HepG2 (cell line): ENCODE data around the gene ST8SIA2.

ENCODE experiments used
- CTCF ChIP-seq: sonication (generic); formaldehyde crosslinking; IDR thresholded peaks from 2 replicates; pipeline ENCODE4 v1.5.0; 2020; ENCODE audit warnings: mild to moderate bottlenecking, missing genetic modification reagents, moderate library complexity
- MAX ChIP-seq: IDR thresholded peaks from 2 replicates; pipeline ENCODE4 v1.6.1; 2012; ENCODE audit warnings: inconsistent platforms
- NFYB ChIP-seq: sonication (generic); formaldehyde crosslinking; IDR thresholded peaks from 2 replicates; pipeline ENCODE4 v1.4.0; 2020; ENCODE audit warnings: missing genetic modification reagents
- NRL ChIP-seq: sonication (generic); formaldehyde crosslinking; IDR thresholded peaks from 2 replicates; pipeline ENCODE4 v1.5.0; 2020; ENCODE audit warnings: missing genetic modification reagents, mild to moderate bottlenecking, moderate library complexity, borderline replicate concordance
- POLR2A ChIP-seq, 2 experiments: IDR thresholded peaks; 2 replicates each; pipeline ENCODE4 v1.6.1; 2011; ENCODE audit warnings: low read depth in 2 of 2, low read length in 2 of 2, mild to moderate bottlenecking in 1 of 2, moderate library complexity in 1 of 2; ENCODE audit not compliant: insufficient read depth in 1 of 2
- POLR2AphosphoS5 ChIP-seq: IDR thresholded peaks from 2 replicates; pipeline ENCODE4 v1.6.1; 2012; ENCODE audit warnings: low read depth, low read length
- RFX5 ChIP-seq: IDR thresholded peaks from 2 replicates; pipeline ENCODE4 v1.6.1; 2011; ENCODE audit warnings: low read depth, low read length, improper control_type of control experiment
- SALL2 ChIP-seq: sonication (generic); formaldehyde crosslinking; IDR thresholded peaks from 2 replicates; pipeline ENCODE4 v1.8.1; 2023; ENCODE audit warnings: mild to moderate bottlenecking, missing genetic modification reagents, inconsistent platforms
- TF ChIP-seq, protein P1 (sequence below): sonication (generic); formaldehyde crosslinking; IDR thresholded peaks from 2 replicates; pipeline ENCODE4 v1.4.0; 2020; ENCODE audit warnings: missing genetic modification reagents

- no peak for TF ChIP-seq CTCF (CRISPR knock-in tag)
- no peak for TF ChIP-seq POLR2A (IDR thresholded peaks at IDR 0.05; ENCODE audit: insufficient read depth in 1 of 2, low read depth in 2 of 2, low read length in 2 of 2)
- TF ChIP-seq SALL2: no peak
- no peak for TF ChIP-seq NFYB
- TF ChIP-seq POLR2AphosphoS5: no peak
- no peak for TF ChIP-seq MAX
- TF ChIP-seq NRL (CRISPR knock-in tag): no peak
- TF ChIP-seq RFX5: no peak
- TF ChIP-seq, protein P1, sequence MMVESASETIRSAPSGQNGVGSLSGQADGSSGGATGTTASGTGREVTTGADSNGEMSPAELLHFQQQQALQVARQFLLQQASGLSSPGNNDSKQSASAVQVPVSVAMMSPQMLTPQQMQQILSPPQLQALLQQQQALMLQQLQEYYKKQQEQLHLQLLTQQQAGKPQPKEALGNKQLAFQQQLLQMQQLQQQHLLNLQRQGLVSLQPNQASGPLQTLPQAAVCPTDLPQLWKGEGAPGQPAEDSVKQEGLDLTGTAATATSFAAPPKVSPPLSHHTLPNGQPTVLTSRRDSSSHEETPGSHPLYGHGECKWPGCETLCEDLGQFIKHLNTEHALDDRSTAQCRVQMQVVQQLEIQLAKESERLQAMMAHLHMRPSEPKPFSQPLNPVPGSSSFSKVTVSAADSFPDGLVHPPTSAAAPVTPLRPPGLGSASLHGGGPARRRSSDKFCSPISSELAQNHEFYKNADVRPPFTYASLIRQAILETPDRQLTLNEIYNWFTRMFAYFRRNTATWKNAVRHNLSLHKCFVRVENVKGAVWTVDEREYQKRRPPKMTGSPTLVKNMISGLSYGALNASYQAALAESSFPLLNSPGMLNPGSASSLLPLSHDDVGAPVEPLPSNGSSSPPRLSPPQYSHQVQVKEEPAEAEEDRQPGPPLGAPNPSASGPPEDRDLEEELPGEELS (CRISPR knock-in tag): no peak
Observed at GRCh38 chr15:92376109-92376508, 17.6 kb upstream of the ST8SIA2 start.
